CD4-positive, alpha-beta T cell treated with Interleukin-17A for 4 hours (primary cell): ENCODE measurements around the gene USP22.
"Not testable (repeated sequence)": the region's sequence is repeated elsewhere in the genome, so short reads cannot be mapped to it uniquely, and the experiment has no call there.

Experiments
- DNase-seq: peaks from one replicate; pipeline ENCODE4 v3.0.0-alpha.2; 2020; ENCODE audit warnings: mixed read lengths

The USP22 gene

GRCh38 chr17:20986767-20987510 lies 55.9 kb downstream of the USP22 start:
- no peak for DNase-seq

GRCh38 chr17:20983359-20983637 lies 59.5 kb downstream of the USP22 start:
- DNase-seq: no peak

DNA sequence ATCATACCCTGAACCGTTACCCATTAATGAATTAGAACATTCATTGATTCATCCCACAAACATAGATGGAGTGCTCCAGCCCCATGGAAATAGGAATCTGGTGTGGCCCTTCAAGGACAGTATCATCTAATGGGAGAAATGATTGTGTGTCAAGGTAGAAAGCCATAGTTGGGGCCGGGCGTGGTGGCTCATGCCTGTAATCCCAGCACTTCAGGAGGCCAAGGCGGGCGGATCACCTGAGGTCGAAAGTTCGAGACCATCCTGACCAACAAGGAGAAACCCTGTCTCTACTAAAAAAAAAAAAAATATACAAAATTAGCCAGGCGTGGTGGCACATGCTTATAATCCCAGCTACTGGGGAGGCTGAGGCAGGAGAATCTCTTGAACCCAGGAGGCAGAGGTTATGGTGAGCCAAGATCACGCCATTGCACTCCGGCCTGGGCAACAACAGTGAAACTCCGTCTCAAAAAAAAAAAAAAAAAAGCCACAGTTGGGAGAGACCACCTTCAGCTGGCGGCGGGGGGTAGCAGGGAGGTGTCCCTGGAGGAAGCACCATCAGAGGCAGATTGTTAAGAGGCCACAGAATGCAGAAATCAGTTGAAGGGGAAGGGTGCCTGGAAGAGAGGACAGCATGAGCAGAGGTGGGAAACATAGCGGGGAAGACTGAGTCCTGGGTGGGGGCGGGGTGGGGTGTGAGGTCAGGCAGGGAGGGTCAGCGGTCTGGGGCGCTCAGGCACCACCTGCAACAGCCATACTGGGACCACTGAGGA lies 60.0 kb downstream of the USP22 start:
- no peak for DNase-seq

DNA sequence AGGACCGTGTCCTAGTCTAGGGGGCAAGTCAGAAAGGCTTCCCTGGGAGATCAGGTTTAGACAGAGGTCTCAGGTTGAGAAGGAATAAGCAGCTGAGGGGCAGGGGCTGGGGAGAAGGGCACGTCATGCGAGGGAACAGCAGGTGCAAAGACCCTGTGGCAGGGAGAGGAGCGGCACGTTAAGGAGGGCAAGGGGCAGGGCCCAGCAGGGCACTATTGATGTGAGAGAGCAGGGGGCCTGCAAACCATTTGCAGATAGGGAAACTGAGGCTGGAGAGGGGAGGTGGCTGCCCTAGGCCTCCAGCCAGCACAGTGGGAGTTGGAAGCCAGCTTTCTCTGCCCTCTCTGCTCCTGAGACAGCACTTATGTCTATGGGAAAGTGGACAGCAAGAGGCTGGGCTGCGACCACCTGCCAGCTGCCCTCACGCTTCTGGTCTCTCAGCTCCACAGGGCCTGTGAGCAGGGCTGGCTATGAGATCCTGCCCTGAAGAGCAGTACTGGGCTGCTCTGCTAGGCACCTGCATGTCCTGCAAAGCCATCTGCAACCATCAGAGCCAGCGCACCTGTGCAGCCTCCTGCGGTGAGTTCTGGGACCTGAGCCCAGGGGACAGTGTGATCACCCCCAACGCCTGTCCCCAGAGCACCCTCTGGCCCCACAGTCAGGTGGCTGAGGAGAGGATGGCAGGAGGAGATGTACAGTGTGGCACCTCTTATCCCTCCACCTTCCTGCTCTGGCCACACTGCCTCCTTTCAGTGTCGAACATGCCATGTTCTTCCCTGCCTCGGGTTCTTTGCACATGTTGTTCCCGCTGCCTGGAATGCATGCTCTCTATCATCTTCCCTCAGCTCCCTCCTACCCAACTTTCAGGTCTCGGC lies 61.5 kb downstream of the USP22 start:
- no peak for DNase-seq

DNA sequence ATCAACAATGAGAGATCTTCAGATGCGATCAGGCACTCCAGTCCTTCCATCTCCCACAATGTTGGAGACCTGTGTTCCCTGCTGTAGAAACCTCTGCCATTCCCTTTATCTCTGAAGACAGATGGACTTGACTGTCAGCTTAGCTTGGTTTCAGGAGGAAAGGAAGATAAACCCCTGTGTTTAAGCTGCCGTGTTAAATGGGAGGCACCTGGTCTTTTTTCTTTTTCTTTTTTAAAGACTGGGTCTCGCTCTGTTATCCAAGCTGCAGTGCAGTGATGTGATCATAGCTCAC lies 63.1 kb downstream of the USP22 start:
- DNase-seq: no peak

- not testable (repeated sequence) for DNase-seq
Observed at GRCh38 chr17:20979007-20979791, 63.6 kb downstream of the USP22 start.

- DNase-seq: not testable (repeated sequence)
Observed at GRCh38 chr17:20977609-20978253, 65.1 kb downstream of the USP22 start.

DNA sequence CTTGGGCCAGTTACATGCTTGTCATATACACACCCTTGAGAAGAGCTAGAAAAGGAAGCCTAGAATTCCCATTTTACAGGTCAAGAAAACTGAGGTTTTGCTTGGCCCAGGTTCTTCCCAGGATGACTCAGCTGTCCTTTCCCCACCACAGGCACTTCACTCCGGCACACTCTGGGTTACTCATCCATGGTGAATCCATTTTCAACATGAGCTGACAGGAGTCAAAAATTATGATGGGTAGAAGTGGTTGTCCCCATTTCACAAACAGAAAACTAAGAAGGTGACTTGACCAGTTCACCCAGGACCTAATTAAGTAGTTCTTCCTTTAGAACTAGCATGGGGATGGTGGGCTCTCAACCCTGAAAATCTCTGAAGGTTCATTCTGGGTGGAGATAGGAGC lies 67.2 kb downstream of the USP22 start:
- DNase-seq: no peak

DNA sequence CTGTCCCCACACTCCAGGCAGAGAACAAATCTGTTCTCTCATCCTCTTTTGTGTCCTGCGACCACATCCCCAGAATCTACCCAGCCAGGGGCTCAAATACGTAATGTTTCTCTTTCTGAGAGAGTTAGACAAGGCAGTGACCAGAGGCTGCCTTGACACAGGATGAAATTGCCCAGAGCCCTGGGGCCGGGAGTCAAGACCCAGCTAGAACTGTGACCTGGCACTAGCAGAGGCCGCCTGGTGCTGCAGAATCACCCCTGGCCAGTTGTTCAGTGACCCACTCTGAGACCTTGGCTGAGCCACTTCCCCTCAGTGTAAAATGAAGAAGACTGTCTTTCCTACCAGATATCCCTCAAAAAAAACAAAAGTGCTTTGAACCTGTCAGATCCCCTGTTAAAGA lies 72.5 kb downstream of the USP22 start:
- no peak for DNase-seq

DNA sequence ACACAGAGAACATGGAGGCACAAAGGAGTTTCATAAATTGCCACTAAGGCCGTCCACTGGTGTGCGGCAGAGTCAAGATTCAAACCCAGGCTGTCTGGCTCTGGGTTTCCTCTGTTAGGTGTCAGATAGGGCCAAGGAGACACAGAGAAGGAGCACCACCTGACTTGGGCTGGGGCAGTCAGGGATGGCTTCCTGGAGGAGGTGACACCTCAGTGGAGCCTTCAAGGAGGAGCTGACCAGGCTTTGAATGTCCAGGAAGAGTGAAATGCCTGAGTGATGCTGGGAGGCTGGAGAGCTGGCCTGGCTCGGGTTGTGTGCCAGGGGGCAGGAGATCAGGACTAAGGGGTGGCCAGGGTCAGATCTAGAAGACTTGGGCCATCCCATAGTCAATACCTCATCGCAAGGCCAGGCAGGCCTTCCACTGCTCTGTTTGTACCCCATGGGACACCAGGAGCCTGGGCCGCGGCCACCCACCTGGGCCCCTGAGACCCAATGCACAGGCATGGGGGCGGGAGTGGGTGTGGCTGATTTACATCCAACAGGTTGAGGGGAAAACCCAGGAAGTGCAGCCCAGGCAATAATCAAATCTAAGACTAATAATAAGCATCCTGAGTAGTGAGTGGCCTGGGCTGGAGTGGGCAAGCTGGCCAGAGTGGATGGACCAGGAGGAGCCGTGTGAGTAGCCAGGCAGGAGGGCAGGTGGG lies 73.7 kb downstream of the USP22 start:
- DNase-seq: no peak

DNA sequence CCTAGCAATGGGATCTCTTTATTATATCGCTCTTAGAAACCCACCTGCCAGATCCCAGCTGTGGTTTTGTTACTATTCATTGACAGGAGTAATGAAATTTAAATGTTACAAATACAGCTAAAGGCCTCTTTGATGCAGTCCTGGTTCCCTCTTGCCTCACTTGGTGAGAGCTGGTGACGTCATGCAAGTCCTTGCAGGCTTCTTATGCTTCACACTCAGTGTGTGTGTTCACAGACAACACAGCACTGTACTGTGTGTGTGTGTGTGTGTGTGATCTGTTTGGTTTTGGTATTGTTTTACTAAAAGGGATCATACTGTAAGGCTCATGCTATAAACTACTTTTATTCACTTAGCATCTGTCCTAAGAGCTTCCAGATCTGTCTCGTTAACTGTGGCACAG lies 75.0 kb downstream of the USP22 start:
- no peak for DNase-seq

GRCh38 chr17:20966870-20967269 lies 75.9 kb downstream of the USP22 start:
- no peak for DNase-seq

DNA sequence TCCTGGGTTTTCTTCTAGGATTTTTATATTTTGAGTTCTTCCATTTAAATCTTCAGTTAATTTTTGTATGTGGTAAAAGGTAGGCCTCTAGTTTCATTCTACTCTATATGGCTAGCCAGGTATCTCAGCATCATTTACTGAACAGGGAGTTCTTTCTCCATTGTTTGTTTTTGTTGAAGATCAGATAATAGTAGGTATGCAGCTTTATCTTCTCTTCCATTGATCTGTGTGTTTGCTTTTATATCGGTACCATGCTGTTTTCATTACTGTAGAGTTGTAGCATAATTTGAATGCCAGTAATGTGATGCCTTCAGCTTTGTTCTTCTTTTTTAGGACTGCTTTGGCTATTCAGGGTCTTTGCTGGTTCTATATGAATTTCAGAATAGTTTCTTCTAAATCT lies 77.3 kb downstream of the USP22 start:
- DNase-seq: no peak

DNA sequence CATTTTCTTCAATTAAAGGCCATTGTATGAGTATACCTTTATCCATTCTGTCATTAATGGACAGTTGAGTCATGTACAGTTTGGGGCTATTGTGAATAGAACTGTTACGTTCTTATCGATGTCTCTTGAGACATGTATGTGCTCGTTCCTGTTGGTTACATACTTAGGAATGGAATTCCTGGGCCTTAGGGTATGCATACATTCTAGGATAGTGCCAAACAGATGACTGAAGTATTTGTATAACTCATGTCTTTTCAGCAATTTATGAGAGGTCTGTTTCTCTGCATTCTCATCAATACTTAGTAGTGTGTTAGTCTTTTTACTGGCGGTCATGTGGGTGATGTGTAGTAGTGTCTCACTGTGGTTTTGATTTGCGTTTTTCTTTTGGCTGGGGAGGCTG lies 81.2 kb downstream of the USP22 start:
- no peak for DNase-seq

- no peak for DNase-seq
Observed at GRCh38 chr17:20960871-20961270, 81.9 kb downstream of the USP22 start.

DNA sequence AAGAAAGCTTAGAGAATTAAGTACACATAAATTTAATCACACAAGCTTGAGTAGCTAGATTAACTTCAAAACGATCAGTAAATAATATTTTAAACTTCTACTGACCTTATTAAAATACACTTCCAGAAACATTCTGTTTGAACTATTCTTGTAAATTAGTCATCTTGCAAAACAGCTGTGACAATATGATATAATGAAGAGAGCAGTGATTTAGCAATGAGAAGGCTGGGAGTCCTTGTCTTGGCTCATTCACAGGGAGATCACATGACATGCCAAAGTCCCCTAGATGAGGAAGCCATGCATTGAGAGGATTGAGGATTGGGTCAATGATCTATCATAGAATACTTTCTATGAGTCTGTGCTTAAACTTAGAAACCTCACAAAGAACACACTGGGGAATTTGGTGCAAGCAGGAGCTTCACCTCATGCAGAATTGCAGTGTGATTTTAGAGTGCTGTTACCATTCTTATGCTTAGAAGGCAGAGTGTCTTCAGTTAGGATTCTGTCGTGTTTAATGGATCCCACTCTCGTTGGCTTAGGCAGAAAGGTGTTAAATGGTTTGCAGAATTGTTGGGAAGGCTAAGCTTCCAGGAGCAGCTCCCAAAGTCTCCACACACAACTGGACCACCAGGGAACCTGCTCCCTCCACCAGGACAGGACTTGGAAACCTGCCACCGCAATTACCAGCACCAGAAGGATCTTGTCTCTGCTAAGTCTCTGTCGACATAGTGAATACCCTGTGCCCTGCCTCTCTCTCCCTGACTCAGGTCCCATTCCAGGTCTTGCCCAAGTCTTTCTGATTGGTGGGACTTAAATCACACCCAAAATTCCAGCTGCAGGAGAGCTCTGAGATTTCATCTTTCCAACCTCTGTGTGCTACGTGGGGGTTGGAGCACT lies 87.1 kb downstream of the USP22 start:
- no peak for DNase-seq

DNA sequence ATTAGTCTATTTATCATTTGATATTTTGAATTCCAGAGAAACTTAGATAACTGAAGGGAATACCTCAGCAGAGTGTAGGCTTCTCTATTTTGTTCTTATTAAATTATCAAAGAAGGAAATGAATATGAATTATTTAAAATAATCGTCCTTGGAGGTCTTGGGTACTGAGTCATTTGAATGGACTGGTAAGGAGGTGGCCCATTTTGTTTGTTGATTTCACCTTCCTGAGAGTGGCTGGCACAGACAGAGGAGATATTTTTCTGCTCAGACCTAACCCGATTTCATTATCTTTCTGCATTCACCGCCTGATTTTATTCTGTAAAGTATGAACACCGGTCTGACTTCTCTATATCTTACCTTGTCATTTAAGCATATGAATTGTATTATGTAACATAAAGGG lies 88.0 kb downstream of the USP22 start:
- DNase-seq: no peak

DNA sequence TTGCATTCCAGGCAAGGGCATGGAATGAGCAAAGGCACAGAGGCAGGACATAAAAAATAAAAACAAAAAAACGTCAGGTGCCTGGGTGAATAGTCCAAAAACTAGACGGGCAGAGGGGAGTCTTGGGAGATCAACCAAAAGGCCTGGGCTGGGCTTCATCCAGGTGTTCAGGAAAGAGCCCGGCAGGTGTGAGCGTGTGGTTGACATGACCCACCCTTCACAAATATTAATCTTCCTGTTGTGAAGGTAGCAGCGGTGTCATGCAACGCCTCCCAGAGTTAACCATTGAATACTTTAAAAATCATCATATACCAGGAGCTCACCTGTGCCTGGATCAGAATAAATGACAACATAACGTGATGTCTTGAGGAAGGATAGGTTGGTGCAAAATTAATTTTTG lies 90.6 kb downstream of the USP22 start:
- DNase-seq: no peak
